HepG2 (cell line): ENCODE measurements around the gene RBM12. TPM values are rescaled to one million over a fixed set of nuclear protein-coding genes. Genes with fewer than 3 reads are reported as not detected.

Experiments used
- ASH2L ChIP-seq: fragments of 300-600, 200-600 bp; sonication (generic); IDR thresholded peaks from 2 replicates; pipeline ENCODE4 v1.7.0; 2017; ENCODE audit warnings: low read depth, mild to moderate bottlenecking, moderate library complexity, mixed read lengths, low read length; ENCODE audit not compliant: insufficient read length
- ATF7 ChIP-seq, 2 experiments: fragments of 450-650 bp in 1 of 2; sonication (generic) in 1 of 2; formaldehyde crosslinking in 1 of 2; IDR thresholded peaks; 2 replicates each; pipeline versions ENCODE4 v1.4.0 to v1.6.1; 2016 to 2020; ENCODE audit warnings: antibody characterized with exemption in 1 of 2, mild to moderate bottlenecking in 1 of 2, missing genetic modification reagents in 1 of 2
- CAMTA2 ChIP-seq: sonication (generic); formaldehyde crosslinking; IDR thresholded peaks from 2 replicates; pipeline ENCODE4 v1.4.0; 2020; ENCODE audit warnings: mild to moderate bottlenecking, missing genetic modification reagents, borderline replicate concordance
- CCAR2 ChIP-seq: fragments of 200-400 bp; formaldehyde crosslinking; optimal IDR thresholded peaks from 2 replicates; pipeline ENCODE3; 2018; ENCODE audit warnings: low read depth, mild to moderate bottlenecking, low read length, moderate library complexity
- CEBPB ChIP-seq: IDR thresholded peaks from 2 replicates; pipeline ENCODE4 v1.6.1; 2011; ENCODE audit warnings: low read depth, low read length, improper control_type of control experiment, borderline replicate concordance
- CREB3 ChIP-seq: sonication (generic); formaldehyde crosslinking; IDR thresholded peaks from 2 replicates; pipeline ENCODE4 v1.5.0; 2020; ENCODE audit warnings: missing genetic modification reagents
- ETV5 ChIP-seq: IDR thresholded peaks from 2 replicates; pipeline ENCODE4 v1.6.1; 2018; ENCODE audit warnings: missing biosample characterization, missing genetic modification reagents, inconsistent platforms, borderline replicate concordance
- NRL ChIP-seq: sonication (generic); formaldehyde crosslinking; IDR thresholded peaks from 2 replicates; pipeline ENCODE4 v1.5.0; 2020; ENCODE audit warnings: missing genetic modification reagents, mild to moderate bottlenecking, moderate library complexity, borderline replicate concordance
- RNF2 ChIP-seq: fragments of 450-650 bp; conservative IDR thresholded peaks from 2 replicates; pipeline ENCODE4 v1.6.1; 2016; ENCODE audit warnings: low read depth
- RNF219 ChIP-seq: sonication (generic); formaldehyde crosslinking; IDR thresholded peaks from 2 replicates; pipeline ENCODE4 v1.5.0; 2020; ENCODE audit warnings: mild to moderate bottlenecking, missing genetic modification reagents
- TCF7 ChIP-seq: sonication (generic); IDR thresholded peaks from 2 replicates; pipeline ENCODE4 v1.6.1; 2016; ENCODE audit warnings: antibody characterized with exemption, low read depth
- TGIF2 ChIP-seq: IDR thresholded peaks from 2 replicates; pipeline ENCODE4 v1.6.1; 2016; ENCODE audit warnings: control low read depth, missing compliant biosample characterization
- TIGD3 ChIP-seq: sonication (generic); formaldehyde crosslinking; IDR thresholded peaks from 2 replicates; pipeline ENCODE4 v1.5.1; 2020; ENCODE audit warnings: mild to moderate bottlenecking, missing genetic modification reagents, borderline replicate concordance
- ZBTB46 ChIP-seq: sonication (generic); formaldehyde crosslinking; IDR thresholded peaks from 2 replicates; pipeline ENCODE4 v1.4.0; 2020; ENCODE audit warnings: mild to moderate bottlenecking, missing genetic modification reagents, borderline replicate concordance
- ZNF275 ChIP-seq: sonication (generic); formaldehyde crosslinking; IDR thresholded peaks from 2 replicates; pipeline ENCODE4 v1.8.0; 2022; ENCODE audit warnings: missing genetic modification reagents, mild to moderate bottlenecking, inconsistent platforms, borderline replicate concordance
- ZNF317 ChIP-seq: sonication (generic); formaldehyde crosslinking; IDR thresholded peaks from 2 replicates; pipeline ENCODE4 v1.5.0; 2020; ENCODE audit warnings: mild to moderate bottlenecking, missing genetic modification reagents
- polyA plus RNA-seq, 8 experiments: library from polyadenylated mRNA; depleted of rRNA in 3 of 8; stranded (reverse) in 7 of 8; unstranded in 1 of 8; fragments of >200 nt; fragmentation: Illumina TruSeq in 4 of 8; extraction: Trizol in 4 of 8; gene quantifications; 2 replicates each; pipeline versions ENCODE4 v1.2.1 to v1.2.3, GENCODE V29; 2011 to 2016; ENCODE audit warnings: low read depth in 4 of 8, missing spikeins in 1 of 8, mixed read lengths in 1 of 8; ENCODE audit not compliant: insufficient read depth in 1 of 8
- total RNA-seq, 5 experiments: library from RNA; depleted of rRNA; stranded (reverse); fragments of >200 nt; fragmentation: Illumina TruSeq; extraction: Trizol; gene quantifications; 2 replicates each; pipeline ENCODE4 v1.2.3, GENCODE V29; 2016; ENCODE audit warnings: low read depth in 1 of 5
- TF ChIP-seq, protein P1 (sequence below): sonication (generic); formaldehyde crosslinking; IDR thresholded peaks from 2 replicates; pipeline ENCODE4 v1.4.0; 2020; ENCODE audit warnings: missing genetic modification reagents

The RBM12 gene
- total and polyA plus RNA-seq, 2 of the 13 experiments (the other 11 are each of a cell fraction or from before 2014, with no cell fraction given): 97.9 to 104 TPM

GRCh38 chr20:35617397-35618262 lies 47.1 kb downstream of the RBM12 start (continued):
- no peak; the same call in 1 of the 2 replicates for TF ChIP-seq CAMTA2 (CRISPR knock-in tag)
- no peak for TF ChIP-seq ZBTB46 (CRISPR knock-in tag)
- TF ChIP-seq ZNF275 (CRISPR knock-in tag): no peak; the same call in 1 of the 2 replicates
- TF ChIP-seq CEBPB: no peak
- TF ChIP-seq ZNF317 (CRISPR knock-in tag): peak; percentile 29; the same call in 1 of the 2 replicates
- no peak for TF ChIP-seq RNF219 (CRISPR knock-in tag)
- TF ChIP-seq NRL (CRISPR knock-in tag): peak; percentile 8
- peak; percentile 74; the same call in 1 of the 2 replicates for TF ChIP-seq TGIF2 (CRISPR knock-in tag)
- TF ChIP-seq, protein P1, sequence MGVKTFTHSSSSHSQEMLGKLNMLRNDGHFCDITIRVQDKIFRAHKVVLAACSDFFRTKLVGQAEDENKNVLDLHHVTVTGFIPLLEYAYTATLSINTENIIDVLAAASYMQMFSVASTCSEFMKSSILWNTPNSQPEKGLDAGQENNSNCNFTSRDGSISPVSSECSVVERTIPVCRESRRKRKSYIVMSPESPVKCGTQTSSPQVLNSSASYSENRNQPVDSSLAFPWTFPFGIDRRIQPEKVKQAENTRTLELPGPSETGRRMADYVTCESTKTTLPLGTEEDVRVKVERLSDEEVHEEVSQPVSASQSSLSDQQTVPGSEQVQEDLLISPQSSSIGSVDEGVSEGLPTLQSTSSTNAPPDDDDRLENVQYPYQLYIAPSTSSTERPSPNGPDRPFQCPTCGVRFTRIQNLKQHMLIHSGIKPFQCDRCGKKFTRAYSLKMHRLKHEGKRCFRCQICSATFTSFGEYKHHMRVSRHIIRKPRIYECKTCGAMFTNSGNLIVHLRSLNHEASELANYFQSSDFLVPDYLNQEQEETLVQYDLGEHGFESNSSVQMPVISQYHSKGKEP: no peak
- peak; percentile 31; the same call in 1 of the 2 replicates for TF ChIP-seq TCF7
- peak; percentile 71 for TF ChIP-seq CCAR2
- TF ChIP-seq TIGD3 (CRISPR knock-in tag): peak; percentile 78; the same call in 1 of the 2 replicates
- TF ChIP-seq ATF7 (IDR thresholded peaks at IDR 0.05): no peak
- no peak; the same call in 1 of the 2 replicates for TF ChIP-seq ATF7 (CRISPR knock-in tag; IDR thresholded peaks at IDR 0.05)
- no peak for TF ChIP-seq RNF2
- no peak for TF ChIP-seq ASH2L
- no peak for TF ChIP-seq CREB3 (CRISPR knock-in tag)
- TF ChIP-seq ETV5 (CRISPR knock-in tag): peak; percentile 95
